Activated CD4-positive, alpha-beta T cell treated with anti-CD3 and anti-CD28 coated beads, Interleukin-2, amount 50 U/mL, for 24 hours (primary cell): ENCODE results near the gene OVOL1.

Source experiments
- DNase-seq, 2 donors: peaks; one replicate each; pipeline ENCODE4 v3.0.0-alpha.2; 2020; ENCODE audit warnings: low read depth in 1 of 2, low spot score in 1 of 2

OVOL1 gene

GRCh38 chr11:65790902-65791650 is 4.2 kb downstream of the OVOL1 start:
- no peak for DNase-seq

GRCh38 chr11:65791719-65792213 is 4.9 kb downstream of the OVOL1 start:
- peak in 1 of 2 donors; percentile 30 for DNase-seq

GRCh38 chr11:65792456-65792855 is 5.6 kb downstream of the OVOL1 start:
- DNase-seq: no peak

GRCh38 chr11:65793144-65793581 is 6.3 kb downstream of the OVOL1 start:
- DNase-seq: no peak

- no peak for DNase-seq
Observed at GRCh38 chr11:65793625-65794400, 7.0 kb downstream of the OVOL1 start.

GRCh38 chr11:65794570-65795510 is 8.0 kb downstream of the OVOL1 start:
- no peak for DNase-seq

- DNase-seq: no peak
Observed at GRCh38 chr11:65796726-65797601, 10.1 kb downstream of the OVOL1 start.

- DNase-seq: no peak
Observed at GRCh38 chr11:65797711-65798110, 10.8 kb downstream of the OVOL1 start.

- DNase-seq: no peak
Observed at GRCh38 chr11:65798882-65799281, 12.0 kb downstream of the OVOL1 start.

- DNase-seq: no peak
Observed at GRCh38 chr11:65801153-65801987, 14.5 kb downstream of the OVOL1 start.

- no peak for DNase-seq
Observed at GRCh38 chr11:65802841-65803240, 16.0 kb downstream of the OVOL1 start.

- DNase-seq: no peak
Observed at GRCh38 chr11:65803797-65804492, 17.1 kb downstream of the OVOL1 start.

- DNase-seq: no peak
Observed at GRCh38 chr11:65806979-65807378, 20.1 kb downstream of the OVOL1 start.

GRCh38 chr11:65808744-65809341 is 22.0 kb downstream of the OVOL1 start:
- DNase-seq: no peak

- DNase-seq: no peak
Observed at GRCh38 chr11:65809496-65809895, 22.6 kb downstream of the OVOL1 start.

- DNase-seq: no peak
Observed at GRCh38 chr11:65810046-65810868, 23.4 kb downstream of the OVOL1 start.

- no peak for DNase-seq
Observed at GRCh38 chr11:65811764-65812475, 25.1 kb downstream of the OVOL1 start.
